GM18951 (cell line): ENCODE measurements around the gene COMMD7.
"Not testable (repeated sequence)": the region's sequence is repeated elsewhere in the genome, so short reads cannot be mapped to it uniquely, and the experiment has no call there.

ENCODE experiments used
- POLR2A ChIP-seq: IDR thresholded peaks from 4 replicates; pipeline ENCODE4 v1.6.1; 2011; ENCODE audit warnings: mild to moderate bottlenecking; ENCODE audit not compliant: insufficient read length, insufficient read depth; ENCODE audit errors: extremely low read depth
- in situ Hi-C: fragments of 300-500 bp; cut with MboI; formaldehyde crosslinking; loops from one replicate; pipeline ENCODE4 v1.12.0; 2022; ENCODE audit warnings: low sequenced_read_pairs, mixed read lengths, inconsistent platforms; ENCODE audit not compliant: unreplicated experiment

The COMMD7 gene

DNA sequence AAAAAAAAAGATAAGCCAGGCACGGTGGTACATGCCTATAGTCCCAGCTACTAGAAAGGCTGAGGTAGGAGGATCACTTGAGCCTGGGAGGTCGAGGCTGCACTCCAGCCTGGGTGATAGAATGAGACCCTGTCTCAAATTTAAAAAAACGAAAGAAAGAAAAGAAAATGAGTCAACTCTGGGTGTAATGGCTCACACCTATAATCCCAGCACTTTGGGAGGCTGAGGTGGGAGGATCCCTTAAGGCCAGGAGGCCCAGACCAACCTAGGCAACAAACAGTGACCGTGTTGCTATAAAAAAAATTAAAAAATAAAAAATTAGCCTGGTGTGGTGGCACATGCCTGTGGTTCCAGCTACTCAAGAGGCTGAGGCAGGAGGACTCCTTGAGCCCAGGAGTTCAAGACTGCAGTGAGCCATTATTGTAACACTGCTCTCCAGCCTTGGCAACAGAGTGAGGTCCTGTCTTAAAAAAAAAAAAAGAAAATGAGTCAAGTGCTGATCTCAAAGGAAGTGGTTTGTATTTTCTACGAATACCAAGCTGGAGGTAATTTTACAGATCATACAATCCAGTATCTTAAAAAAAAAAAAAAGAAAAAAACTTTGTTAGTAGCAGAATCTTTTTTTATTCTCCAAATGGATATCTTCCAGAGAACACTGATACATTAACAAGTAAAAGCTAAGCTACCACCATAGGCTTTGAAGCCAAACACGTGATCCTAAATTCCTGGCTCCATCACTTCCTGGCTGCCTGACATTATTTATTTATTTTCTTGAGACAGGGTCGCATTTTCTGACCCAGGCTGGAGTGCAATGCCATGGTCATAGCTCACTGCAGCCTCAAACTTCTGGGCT lies 5.7 kb downstream of the COMMD7 start:
- in situ Hi-C loops, result no loop called here

DNA sequence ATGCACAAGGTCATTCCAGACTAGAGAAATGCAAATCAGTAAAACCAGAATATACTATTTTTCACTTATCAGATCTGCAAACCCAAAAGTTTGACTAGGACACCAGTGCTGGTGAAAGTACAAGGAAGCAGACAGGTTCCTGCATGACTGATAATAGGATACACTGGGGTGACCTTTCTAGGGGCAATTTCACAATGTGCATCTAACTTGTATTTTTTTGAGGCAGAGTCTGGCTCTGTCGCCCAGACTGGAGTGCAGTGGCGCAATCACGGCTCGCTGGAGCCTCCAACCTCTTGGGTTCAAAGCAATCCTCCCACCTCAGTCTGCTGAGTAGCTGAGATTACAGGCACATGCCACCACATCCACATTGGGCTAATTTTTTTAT lies 11.4 kb downstream of the COMMD7 start:
- in situ Hi-C loops, result no loop called here
- TF ChIP-seq POLR2A, result no peak

More for the DNA sequence above, 5.7 kb downstream of the COMMD7 start:
- TF ChIP-seq POLR2A, result no peak

- in situ Hi-C loops, result not testable (repeated sequence)
Observed at GRCh38 chr20:32729334-32729733, 13.9 kb downstream of the COMMD7 start.

- in situ Hi-C loops, result not testable (repeated sequence)
Observed at GRCh38 chr20:32728435-32728834, 14.8 kb downstream of the COMMD7 start.

- in situ Hi-C loops, result no loop called here
- no peak for TF ChIP-seq POLR2A
Observed at GRCh38 chr20:32727683-32728082, 15.6 kb downstream of the COMMD7 start.

DNA sequence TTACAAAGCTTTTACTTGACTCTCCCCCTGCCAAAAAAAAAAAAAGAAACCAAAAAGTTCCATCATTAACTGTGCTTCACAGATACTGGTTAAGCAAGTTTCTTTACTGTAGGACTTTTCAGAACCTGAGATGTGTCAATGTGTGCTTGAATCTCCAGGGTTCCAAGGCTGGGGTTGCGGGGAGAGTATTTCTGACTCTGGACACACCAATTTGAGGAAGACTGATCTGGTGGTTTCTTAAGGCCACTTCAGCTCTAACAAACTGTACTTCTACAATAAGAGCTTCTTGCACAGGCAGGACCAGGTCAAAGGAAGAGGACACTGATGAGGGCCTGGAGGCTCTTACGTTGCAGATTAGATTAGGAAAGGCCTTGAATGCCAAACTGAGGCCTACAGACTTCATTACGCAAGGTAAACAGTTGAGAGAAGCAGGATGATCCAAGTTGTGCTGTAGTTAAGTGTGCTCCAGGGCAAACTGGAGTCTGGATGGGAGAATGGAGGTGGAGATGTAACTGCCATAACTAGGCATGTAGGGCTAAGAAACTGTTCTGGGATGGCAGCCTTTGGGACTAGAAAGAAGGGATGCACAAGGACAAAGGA lies 24.4 kb downstream of the COMMD7 start:
- no peak for TF ChIP-seq POLR2A
- in situ Hi-C loops, result no loop called here

- no peak for TF ChIP-seq POLR2A
- in situ Hi-C loops, result no loop called here
Observed at GRCh38 chr20:32711346-32711745, 31.9 kb downstream of the COMMD7 start.

DNA sequence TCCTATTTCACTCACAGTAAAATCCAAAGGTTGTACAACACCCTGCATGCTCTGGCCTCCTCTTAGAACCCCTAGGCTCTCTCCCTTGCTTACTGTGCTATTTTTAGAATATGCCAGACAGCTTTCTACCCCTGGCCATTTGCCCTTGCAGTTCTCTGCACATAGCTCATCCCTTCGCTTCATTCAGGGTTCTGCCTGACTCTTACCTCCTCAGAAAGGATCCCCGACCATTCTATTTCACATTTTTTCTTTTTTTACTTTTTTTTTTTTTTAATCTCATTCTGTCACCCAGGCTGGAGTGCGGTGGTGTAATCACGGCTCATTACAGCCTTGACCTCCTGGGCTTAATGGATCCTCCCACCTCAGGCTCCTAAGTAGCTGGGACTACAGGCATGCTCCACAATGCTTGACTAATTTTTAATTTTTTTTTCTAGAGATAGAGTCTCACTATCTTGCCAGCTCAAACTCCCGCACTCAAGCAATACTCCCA lies 33.6 kb downstream of the COMMD7 start:
- no peak for TF ChIP-seq POLR2A
- in situ Hi-C loops, result no loop called here

DNA sequence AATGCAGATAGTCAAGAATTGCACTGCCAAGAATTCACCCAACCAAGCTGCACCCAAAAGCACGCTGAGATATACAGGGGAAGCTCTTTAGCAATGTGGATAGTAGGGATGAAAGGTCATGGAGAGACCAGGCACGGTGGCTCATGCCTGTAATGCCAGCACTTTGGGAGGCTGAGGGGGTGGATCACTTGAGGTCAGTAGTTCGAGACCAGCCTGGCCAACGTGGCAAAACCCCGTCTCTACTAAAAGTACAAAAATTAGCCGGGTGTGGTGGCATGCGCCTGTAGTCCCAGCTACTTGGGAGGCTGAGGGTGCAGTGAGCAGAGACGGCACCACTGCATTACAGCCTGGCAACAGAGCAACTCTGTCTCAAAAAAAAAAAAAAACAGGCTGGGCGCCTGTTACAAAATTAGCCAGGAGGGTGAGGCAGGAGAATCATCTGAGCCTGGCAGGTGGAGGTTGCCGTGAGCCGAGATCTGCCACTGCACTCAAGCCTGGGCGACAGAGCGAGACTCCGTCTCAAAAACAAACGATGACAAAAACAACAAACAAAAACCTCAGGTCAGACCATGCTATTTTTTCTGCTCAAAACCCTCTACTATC lies 34.1 kb downstream of the COMMD7 start:
- in situ Hi-C loops, result not testable (repeated sequence)

- TF ChIP-seq POLR2A, result no peak
- in situ Hi-C loops, result no loop called here
Observed at GRCh38 chr20:32707691-32708581, 35.3 kb downstream of the COMMD7 start.

- in situ Hi-C loops, result no loop called here
- no peak for TF ChIP-seq POLR2A
Observed at GRCh38 chr20:32706486-32706885, 36.8 kb downstream of the COMMD7 start.

DNA sequence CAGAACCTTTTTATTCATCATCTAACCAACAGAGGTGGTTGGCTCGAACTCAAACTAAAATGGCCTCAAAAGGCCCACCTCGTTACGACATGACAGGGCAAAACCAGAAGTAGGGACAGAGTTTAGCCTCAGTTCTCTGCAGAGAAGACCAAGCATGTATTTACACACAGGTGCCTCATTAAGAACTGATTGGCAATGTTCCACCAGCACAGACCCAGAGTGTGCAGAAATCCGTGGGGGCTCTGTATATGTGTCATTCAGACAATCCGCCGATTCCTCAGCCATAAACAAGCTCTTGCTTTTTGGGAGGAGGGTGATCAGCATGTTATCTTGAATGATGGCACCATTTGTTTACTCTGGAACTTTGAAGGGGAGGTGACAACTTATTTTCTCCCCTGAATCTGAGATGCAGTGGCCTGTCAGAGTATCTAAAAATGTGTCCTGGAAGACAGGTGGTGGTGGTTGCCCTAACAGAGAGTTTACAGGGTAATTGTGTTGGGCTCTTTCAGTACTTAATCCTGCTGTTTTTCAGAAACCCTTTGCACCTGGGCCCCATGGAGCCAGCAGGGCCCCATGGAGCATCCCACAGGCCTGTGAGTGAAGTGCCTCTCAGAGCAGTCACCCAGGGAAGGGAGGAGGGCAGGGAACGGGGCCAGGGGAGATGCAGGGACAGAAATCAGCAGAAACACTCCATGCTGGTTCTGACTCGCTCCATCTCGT lies 40.4 kb downstream of the COMMD7 start:
- TF ChIP-seq POLR2A, result no peak
- in situ Hi-C loops, result no loop called here

GRCh38 chr20:32697608-32698007 lies 45.7 kb downstream of the COMMD7 start:
- TF ChIP-seq POLR2A, result no peak
- in situ Hi-C loops, result no loop called here
